HT-29 (cell line): ENCODE results near the gene PLEKHA6. TPM values are rescaled to one million over a fixed set of nuclear protein-coding genes. Genes with fewer than 3 reads are reported as not detected.
A peak's percentile ranks its signal among the peaks of the same experiment; 100 is the strongest.
"Not testable (repeated sequence)": the region's sequence is repeated elsewhere in the genome, so short reads cannot be mapped to it uniquely, and the experiment has no call there.

Experiments
- DNase-seq: peaks from one replicate; pipeline ENCODE4 v3.0.0-alpha.2; 2015; ENCODE audit warnings: low spot score
- total RNA-seq: library from RNA; depleted of rRNA; stranded (reverse); fragments of >200 nt; shearing (Covaris generic); gene quantifications from 2 replicates; pipeline ENCODE4 v1.2.3, GENCODE V29; 2014

Gene PLEKHA6
- total RNA-seq, 1 experiment from 2014 or later = 88.6 TPM

- no peak for DNase-seq
These were observed 23.2 kb downstream of the PLEKHA6 start for GRCh38 chr1:204336421-204337035.

- DNase-seq = no peak
These were observed 24.2 kb downstream of the PLEKHA6 start for GRCh38 chr1:204335533-204335932.

- no peak for DNase-seq
These were observed 24.6 kb downstream of the PLEKHA6 start for GRCh38 chr1:204335085-204335484.

- no peak for DNase-seq
These were observed 25.3 kb downstream of the PLEKHA6 start for GRCh38 chr1:204334455-204334854.

- DNase-seq = no peak
These were observed 26.3 kb downstream of the PLEKHA6 start for GRCh38 chr1:204333427-204333826.

- DNase-seq = peak; percentile 88
These were observed 27.8 kb downstream of the PLEKHA6 start for GRCh38 chr1:204331847-204332487.

- DNase-seq = peak; percentile 88
These were observed 28.5 kb downstream of the PLEKHA6 start for GRCh38 chr1:204331275-204331674.

- not testable (repeated sequence) for DNase-seq
These were observed 31.9 kb downstream of the PLEKHA6 start for GRCh38 chr1:204327870-204328269.

GRCh38 chr1:204327359-204327758 is 32.4 kb downstream of the PLEKHA6 start:
- no peak for DNase-seq

- DNase-seq = no peak
These were observed 32.9 kb downstream of the PLEKHA6 start for GRCh38 chr1:204326771-204327300.

GRCh38 chr1:204325944-204326343 is 33.8 kb downstream of the PLEKHA6 start:
- DNase-seq = no peak

GRCh38 chr1:204323887-204324286 is 35.8 kb downstream of the PLEKHA6 start:
- no peak for DNase-seq

GRCh38 chr1:204322339-204322868 is 37.3 kb downstream of the PLEKHA6 start:
- no peak for DNase-seq

- no peak for DNase-seq
These were observed 38.1 kb downstream of the PLEKHA6 start for GRCh38 chr1:204321665-204322064.

GRCh38 chr1:204321051-204321450 is 38.7 kb downstream of the PLEKHA6 start:
- no peak for DNase-seq

- no peak for DNase-seq
These were observed 39.3 kb downstream of the PLEKHA6 start for GRCh38 chr1:204320382-204320804.

GRCh38 chr1:204319462-204319861 is 40.3 kb downstream of the PLEKHA6 start:
- peak; percentile 29 for DNase-seq

- no peak for DNase-seq
These were observed 40.7 kb downstream of the PLEKHA6 start for GRCh38 chr1:204319027-204319426.

- DNase-seq = no peak
These were observed 41.4 kb downstream of the PLEKHA6 start for GRCh38 chr1:204318324-204318723.

GRCh38 chr1:204317170-204317569 is 42.6 kb downstream of the PLEKHA6 start:
- no peak for DNase-seq

GRCh38 chr1:204316164-204316563 is 43.6 kb downstream of the PLEKHA6 start:
- DNase-seq = no peak

GRCh38 chr1:204314893-204315658 is 44.7 kb downstream of the PLEKHA6 start:
- DNase-seq = no peak
